ENCODE measurements around the gene TRAF3IP1.

DNA sequence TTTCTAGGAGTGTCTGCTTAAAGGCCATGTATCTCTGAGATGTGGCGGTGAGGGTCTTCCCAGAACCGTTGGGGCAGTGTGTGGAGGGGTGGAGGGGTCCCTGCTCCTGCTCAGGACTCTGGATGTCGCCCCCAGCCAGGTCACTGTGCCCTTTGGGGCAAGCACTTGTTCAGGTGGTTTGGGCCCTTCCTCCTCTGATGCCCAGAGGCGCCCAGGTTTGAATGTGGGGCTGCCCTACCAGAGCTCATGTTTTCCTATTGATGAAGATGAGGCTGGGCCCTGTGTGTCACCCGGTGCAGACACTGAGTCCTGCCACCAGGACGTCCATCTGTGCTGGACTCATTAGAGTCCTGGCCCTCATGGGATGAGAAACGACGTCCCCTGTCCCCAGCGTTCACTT, 17.6 kb upstream of the TRAF3IP1 start:
- TF ChIP-seq, protein P1, sequence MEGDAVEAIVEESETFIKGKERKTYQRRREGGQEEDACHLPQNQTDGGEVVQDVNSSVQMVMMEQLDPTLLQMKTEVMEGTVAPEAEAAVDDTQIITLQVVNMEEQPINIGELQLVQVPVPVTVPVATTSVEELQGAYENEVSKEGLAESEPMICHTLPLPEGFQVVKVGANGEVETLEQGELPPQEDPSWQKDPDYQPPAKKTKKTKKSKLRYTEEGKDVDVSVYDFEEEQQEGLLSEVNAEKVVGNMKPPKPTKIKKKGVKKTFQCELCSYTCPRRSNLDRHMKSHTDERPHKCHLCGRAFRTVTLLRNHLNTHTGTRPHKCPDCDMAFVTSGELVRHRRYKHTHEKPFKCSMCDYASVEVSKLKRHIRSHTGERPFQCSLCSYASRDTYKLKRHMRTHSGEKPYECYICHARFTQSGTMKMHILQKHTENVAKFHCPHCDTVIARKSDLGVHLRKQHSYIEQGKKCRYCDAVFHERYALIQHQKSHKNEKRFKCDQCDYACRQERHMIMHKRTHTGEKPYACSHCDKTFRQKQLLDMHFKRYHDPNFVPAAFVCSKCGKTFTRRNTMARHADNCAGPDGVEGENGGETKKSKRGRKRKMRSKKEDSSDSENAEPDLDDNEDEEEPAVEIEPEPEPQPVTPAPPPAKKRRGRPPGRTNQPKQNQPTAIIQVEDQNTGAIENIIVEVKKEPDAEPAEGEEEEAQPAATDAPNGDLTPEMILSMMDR (IDR thresholded peaks at IDR 0.05), result no peak
- no peak for TF ChIP-seq POLR2A (IDR thresholded peaks at IDR 0.05)
